PC-3 (cell line): ENCODE measurements around the gene JAK2.

ENCODE experiments used
- EZH2 ChIP-seq: fragments of 300-600 bp; sonication (generic); IDR thresholded peaks from one replicate; pipeline ENCODE4 v1.6.1; 2017; ENCODE audit warnings: antibody characterized with exemption, mild to moderate bottlenecking, low read length; ENCODE audit not compliant: unreplicated experiment
- EZH2phosphoT487 ChIP-seq: fragments of 300-600 bp; sonication (generic); IDR thresholded peaks from 2 replicates; pipeline ENCODE4 v1.6.1; 2018; ENCODE audit warnings: mild to moderate bottlenecking, antibody characterized with exemption, low read length, borderline replicate concordance
- TF ChIP-seq, protein P1 (sequence below): fragments of 300-600 bp; sonication (generic); conservative IDR thresholded peaks from 2 replicates; pipeline ENCODE4 v1.5.1; 2017; ENCODE audit warnings: antibody characterized with exemption, low read depth, mild to moderate bottlenecking, low read length

DNA sequence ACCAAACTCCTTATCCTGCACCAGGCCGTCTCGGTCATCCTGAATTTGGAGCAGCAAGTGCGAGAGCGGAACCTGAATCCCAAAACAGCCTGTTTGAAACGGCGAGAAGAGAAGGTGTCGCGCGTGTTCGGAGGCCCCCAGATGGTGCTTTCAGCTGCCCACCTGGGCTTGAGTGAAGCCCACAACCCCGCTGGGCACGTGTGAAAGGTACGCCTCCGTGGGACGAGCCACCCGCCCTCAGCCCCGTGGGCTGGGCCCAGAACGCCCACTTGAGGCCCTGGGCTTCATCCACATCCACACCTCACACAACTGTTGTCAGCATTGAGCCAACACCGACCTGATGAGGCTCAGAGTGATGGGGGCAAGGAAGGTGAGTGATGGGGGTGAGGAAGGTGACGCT is 127.6 kb downstream of the JAK2 start:
- TF ChIP-seq, protein P1, sequence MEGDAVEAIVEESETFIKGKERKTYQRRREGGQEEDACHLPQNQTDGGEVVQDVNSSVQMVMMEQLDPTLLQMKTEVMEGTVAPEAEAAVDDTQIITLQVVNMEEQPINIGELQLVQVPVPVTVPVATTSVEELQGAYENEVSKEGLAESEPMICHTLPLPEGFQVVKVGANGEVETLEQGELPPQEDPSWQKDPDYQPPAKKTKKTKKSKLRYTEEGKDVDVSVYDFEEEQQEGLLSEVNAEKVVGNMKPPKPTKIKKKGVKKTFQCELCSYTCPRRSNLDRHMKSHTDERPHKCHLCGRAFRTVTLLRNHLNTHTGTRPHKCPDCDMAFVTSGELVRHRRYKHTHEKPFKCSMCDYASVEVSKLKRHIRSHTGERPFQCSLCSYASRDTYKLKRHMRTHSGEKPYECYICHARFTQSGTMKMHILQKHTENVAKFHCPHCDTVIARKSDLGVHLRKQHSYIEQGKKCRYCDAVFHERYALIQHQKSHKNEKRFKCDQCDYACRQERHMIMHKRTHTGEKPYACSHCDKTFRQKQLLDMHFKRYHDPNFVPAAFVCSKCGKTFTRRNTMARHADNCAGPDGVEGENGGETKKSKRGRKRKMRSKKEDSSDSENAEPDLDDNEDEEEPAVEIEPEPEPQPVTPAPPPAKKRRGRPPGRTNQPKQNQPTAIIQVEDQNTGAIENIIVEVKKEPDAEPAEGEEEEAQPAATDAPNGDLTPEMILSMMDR = no peak
- TF ChIP-seq EZH2 (no peak), EZH2phosphoT487 (no peak)
